GM21717 (cell line): ENCODE results near the gene SNTG2.

Experiments
- ATAC-seq: cut with Tn5 transposase; IDR thresholded peaks from one replicate; pipeline ENCODE4 v1.9.1; 2021; ENCODE audit warnings: mild to moderate bottlenecking, moderate library complexity; ENCODE audit not compliant: unreplicated experiment

The SNTG2 gene

GRCh38 chr2:1230155-1230893 lies 279.7 kb downstream of the SNTG2 start:
- no peak for ATAC-seq

DNA sequence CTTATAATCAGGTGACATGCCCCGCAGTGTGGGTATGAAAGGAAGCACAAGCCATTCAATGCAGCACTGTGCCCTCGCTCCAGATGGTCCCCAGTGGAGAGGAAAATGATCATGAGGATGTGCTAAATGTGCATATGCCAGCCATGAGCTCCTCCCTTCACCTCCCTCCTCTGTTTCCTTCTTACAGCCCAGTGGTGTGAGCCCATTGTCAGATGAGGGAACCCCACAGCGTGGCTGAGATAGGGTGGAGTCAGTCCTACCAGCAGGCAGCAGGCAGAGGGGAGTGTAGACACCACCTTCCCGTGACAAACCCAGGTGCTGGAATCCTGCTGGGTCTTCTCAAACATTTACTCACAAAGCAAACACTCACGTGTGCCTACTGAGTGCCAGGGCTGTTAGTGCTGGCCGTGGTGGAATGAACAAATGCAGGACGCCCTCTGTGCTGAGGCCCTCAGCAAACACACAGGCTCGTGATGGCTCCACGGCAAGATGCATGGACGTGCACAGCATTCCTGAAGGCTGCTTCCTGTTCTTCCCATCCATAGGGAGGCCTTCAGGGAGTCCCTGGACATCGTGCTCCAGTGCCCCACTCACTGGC lies 280.9 kb downstream of the SNTG2 start:
- no peak for ATAC-seq

DNA sequence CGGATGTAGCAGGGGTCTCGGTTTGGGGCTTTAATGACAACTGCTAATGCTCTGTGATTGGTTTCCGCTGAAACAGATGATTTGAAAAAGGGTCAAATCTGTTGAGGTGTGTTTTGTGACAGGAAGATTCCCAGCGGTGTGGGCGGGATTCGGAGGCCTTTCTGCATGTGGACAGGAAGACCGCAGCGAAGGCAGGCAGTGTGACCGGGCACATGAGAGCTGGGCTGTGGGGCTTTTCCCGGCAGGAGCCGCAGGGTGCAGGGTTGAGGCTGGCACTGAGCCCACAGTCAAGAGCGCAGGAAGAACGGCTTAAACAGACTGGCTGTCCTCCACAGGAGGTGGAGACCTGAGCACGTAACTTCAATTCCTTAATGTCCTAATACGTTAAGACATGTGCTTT lies 282.6 kb downstream of the SNTG2 start:
- no peak for ATAC-seq

GRCh38 chr2:1234731-1235308 lies 284.2 kb downstream of the SNTG2 start:
- ATAC-seq = no peak

- ATAC-seq = no peak
These were observed 285.2 kb downstream of the SNTG2 start for GRCh38 chr2:1235806-1236205.

DNA sequence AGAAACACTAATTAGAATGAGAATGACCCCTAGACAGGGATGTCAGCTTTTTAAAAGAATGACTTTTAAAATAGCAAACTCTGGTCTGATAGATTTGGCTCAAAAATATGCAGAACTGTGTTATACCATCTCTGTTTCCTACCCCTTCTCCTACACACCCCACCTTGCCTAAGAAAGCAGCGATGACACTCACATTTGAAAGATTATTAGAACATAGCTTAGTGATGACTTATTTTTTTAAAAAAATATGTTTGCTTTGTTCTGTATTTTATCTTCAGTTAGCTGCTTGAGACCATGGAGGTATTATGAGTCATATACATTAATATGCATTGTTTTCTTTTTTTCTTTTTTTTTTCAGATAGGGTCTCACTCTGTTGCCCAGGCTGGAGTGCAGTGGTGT lies 286.0 kb downstream of the SNTG2 start:
- ATAC-seq = no peak

GRCh38 chr2:1237783-1238182 lies 287.1 kb downstream of the SNTG2 start:
- no peak for ATAC-seq

- no peak for ATAC-seq
These were observed 288.0 kb downstream of the SNTG2 start for GRCh38 chr2:1238598-1239138.

DNA sequence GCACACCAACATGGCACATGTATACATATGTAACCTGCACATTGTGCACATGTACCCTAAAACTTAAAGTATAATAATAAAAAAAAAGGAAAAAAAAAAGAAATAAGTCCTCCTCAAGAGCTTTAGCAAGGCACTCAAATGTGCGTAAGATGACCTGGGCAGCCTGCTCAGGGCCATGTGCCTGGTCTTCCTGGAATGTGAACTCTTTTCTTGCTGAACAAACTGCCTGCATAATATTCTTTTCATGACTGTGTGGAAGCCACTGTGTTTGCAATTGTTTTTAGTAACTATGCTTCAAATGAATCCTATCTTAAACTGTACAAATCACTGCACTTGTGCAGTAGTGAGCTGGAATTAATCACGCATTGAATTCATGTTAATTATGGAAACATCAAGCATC lies 294.5 kb downstream of the SNTG2 start:
- no peak for ATAC-seq

DNA sequence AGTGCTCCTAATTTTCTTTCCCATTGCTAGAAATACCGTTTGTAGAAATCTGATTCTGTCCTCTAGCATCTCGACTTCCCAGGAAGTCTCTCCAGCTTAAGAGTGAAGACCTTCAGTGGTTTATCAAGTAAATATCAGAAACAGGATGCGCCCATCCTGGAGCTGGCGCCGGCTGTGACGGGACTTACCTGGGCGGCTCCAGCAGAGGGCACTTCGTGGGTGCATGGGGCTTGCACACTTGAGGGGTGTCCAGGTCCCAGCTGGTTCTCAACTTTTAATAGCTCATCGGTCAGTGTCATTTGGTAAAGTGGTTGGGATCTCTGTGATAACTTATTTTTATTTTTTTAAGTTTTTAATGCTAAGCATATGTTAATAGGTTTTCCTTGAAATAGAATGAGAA lies 295.6 kb downstream of the SNTG2 start:
- no peak for ATAC-seq

GRCh38 chr2:1246991-1247390 lies 296.3 kb downstream of the SNTG2 start:
- no peak for ATAC-seq

- no peak for ATAC-seq
These were observed 297.5 kb downstream of the SNTG2 start for GRCh38 chr2:1248187-1248586.

GRCh38 chr2:1249897-1250687 lies 299.4 kb downstream of the SNTG2 start:
- ATAC-seq = no peak

GRCh38 chr2:1251520-1251919 lies 300.9 kb downstream of the SNTG2 start:
- no peak for ATAC-seq

DNA sequence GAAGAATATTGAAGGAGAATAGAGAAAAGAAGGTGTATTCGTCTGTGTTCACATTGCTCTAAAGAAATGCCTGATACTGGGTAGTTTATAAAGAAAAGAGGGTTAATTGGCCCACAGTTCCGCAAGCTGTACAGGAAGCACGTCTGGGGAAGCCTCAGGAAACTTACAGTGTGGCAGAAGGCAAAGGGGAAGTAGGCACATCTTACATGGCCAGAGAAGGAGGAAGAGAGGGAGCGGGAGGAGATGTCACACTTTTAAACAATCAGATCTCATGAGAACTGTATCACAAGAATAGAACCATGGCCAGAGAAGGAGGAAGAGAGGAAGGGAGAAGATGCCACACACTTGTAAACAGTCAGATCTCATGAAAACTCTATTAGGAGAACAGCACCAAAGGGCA lies 303.0 kb downstream of the SNTG2 start:
- no peak for ATAC-seq

- no peak for ATAC-seq
These were observed 304.2 kb downstream of the SNTG2 start for GRCh38 chr2:1254662-1255343.

- ATAC-seq = no peak
These were observed 306.1 kb downstream of the SNTG2 start for GRCh38 chr2:1256632-1257324.

GRCh38 chr2:1257334-1257733 lies 306.7 kb downstream of the SNTG2 start:
- no peak for ATAC-seq

DNA sequence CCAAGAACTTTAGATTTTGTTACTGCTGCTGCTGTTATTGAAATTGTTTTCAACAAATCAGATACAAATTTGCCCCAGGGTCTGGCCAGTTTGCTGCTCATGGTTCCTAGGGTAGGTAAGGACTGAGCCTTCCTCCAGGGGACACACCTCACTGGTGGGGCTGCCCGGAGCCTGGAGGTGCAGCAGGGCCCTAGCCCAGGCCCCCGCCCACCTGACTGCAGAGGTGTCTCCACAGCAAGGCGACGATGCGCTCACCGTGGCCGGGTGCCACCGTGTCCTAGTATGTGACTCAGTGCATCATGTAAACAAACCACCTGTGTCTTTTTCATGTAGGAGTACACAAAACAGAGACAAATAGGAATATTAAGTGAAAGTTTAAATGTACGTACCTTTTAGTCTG lies 309.1 kb downstream of the SNTG2 start:
- no peak for ATAC-seq

- no peak for ATAC-seq
These were observed 312.0 kb downstream of the SNTG2 start for GRCh38 chr2:1262609-1263008.
